ENCODE measurements around the gene PITPNM2.

- TF ChIP-seq, protein P1, sequence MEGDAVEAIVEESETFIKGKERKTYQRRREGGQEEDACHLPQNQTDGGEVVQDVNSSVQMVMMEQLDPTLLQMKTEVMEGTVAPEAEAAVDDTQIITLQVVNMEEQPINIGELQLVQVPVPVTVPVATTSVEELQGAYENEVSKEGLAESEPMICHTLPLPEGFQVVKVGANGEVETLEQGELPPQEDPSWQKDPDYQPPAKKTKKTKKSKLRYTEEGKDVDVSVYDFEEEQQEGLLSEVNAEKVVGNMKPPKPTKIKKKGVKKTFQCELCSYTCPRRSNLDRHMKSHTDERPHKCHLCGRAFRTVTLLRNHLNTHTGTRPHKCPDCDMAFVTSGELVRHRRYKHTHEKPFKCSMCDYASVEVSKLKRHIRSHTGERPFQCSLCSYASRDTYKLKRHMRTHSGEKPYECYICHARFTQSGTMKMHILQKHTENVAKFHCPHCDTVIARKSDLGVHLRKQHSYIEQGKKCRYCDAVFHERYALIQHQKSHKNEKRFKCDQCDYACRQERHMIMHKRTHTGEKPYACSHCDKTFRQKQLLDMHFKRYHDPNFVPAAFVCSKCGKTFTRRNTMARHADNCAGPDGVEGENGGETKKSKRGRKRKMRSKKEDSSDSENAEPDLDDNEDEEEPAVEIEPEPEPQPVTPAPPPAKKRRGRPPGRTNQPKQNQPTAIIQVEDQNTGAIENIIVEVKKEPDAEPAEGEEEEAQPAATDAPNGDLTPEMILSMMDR (IDR thresholded peaks at IDR 0.05; ENCODE audit: low read length): no peak; the same call in 1 of the 2 replicates
- TF ChIP-seq EZH2 (IDR thresholded peaks at IDR 0.05; ENCODE audit: borderline replicate concordance, low read length): no peak
Observed at GRCh38 chr12:123132951-123133619, 17.8 kb downstream of the PITPNM2 start.
